ENCODE data around the gene ATF7.

Gene ATF7

GRCh38 chr12:53623548-53624385 lies 2.4 kb downstream of the ATF7 start (continued):
- TF ChIP-seq ZNF391 (tag by site-specific recombination; IDR thresholded peaks at IDR 0.05; ENCODE audit: borderline replicate concordance, low read depth) = no peak
- no peak for TF ChIP-seq ZIC2 (tag by site-specific recombination; IDR thresholded peaks at IDR 0.05)
- no peak for TF ChIP-seq KLF8 (tag by site-specific recombination; IDR thresholded peaks at IDR 0.05)
- TF ChIP-seq ZNF707 (tag by site-specific recombination; IDR thresholded peaks at IDR 0.05) = no peak
- TF ChIP-seq ZBTB11 (tag by site-specific recombination; conservative IDR thresholded peaks at IDR 0.05; ENCODE audit: low read depth) = no peak

GRCh38 chr12:53622724-53623123 lies 3.5 kb downstream of the ATF7 start:
- H3K27ac ChIP-seq (ENCODE audit: extremely low read depth, low read depth, low read length) = no peak overlapping the region
- POLR2A ChIA-PET = interaction anchor here (1.0 to 1.3 kb wide), 2 partner anchors 15 to 53 kb away, joined by 4 read pairs; partner anchors contain the start of gene ATP5MC2
- no peaks in the 10 kb centered on the region for H3K9me3 ChIP-seq (ENCODE audit: control insufficient read depth, insufficient read depth, low read depth, low read length)
- no peak overlapping the region for H3K4me3 ChIP-seq (ENCODE audit: low read depth, low read length)
- H3K36me3 ChIP-seq (ENCODE audit: control insufficient read depth in 2 of 2, insufficient read depth in 1 of 2, low read length in 2 of 2) = no peaks in the 10 kb centered on the region; a peak in 1 of 3 replicates
- peaks cover 13% of the 10 kb centered on the region; the same call in 1 of the 2 replicates for H3K4me1 ChIP-seq (ENCODE audit: control insufficient read depth, insufficient read depth, low read length)
- CTCF ChIA-PET = interaction anchor here (1.0 to 2.6 kb wide), 5 partner anchors 10 to 123 kb away, joined by 3 to 8 read pairs (median 5); partner anchors contain the start of gene ATP5MC2
- TF ChIP-seq ZNF121 (tag by site-specific recombination; IDR thresholded peaks at IDR 0.05) = peak; percentile 66
- TF ChIP-seq ZNF518A (tag by site-specific recombination; conservative IDR thresholded peaks at IDR 0.05; ENCODE audit: low read depth) = no peak
- TF ChIP-seq ZNF571 (tag by site-specific recombination; IDR thresholded peaks at IDR 0.05) = no peak
- no peak for TF ChIP-seq MYNN (tag by site-specific recombination; IDR thresholded peaks at IDR 0.05; ENCODE audit: borderline replicate concordance)
- TF ChIP-seq ZNF596 (tag by site-specific recombination; IDR thresholded peaks at IDR 0.05) = no peak
- no peak for TF ChIP-seq ZNF23 (tag by site-specific recombination; IDR thresholded peaks at IDR 0.05; ENCODE audit: borderline replicate concordance)
- no peak for TF ChIP-seq ZFP69B (tag by site-specific recombination; IDR thresholded peaks at IDR 0.05)
- no peak for TF ChIP-seq SETDB1 (IDR thresholded peaks at IDR 0.05; ENCODE audit: insufficient read length, low read length)
- TF ChIP-seq PRDM10 (tag by site-specific recombination; IDR thresholded peaks at IDR 0.05) = 0 out of 2 replicates have a peak, but pooled peaks have one; percentile 12
- no peak for TF ChIP-seq ZNF366 (tag by site-specific recombination; conservative IDR thresholded peaks at IDR 0.05)
- TF ChIP-seq ZNF354C (tag by site-specific recombination; IDR thresholded peaks at IDR 0.05; ENCODE audit: borderline replicate concordance, low read depth) = no peak
- no peak for TF ChIP-seq ZBTB10 (tag by site-specific recombination; IDR thresholded peaks at IDR 0.05)
- TF ChIP-seq ZFP41 (tag by site-specific recombination; IDR thresholded peaks at IDR 0.05; ENCODE audit: borderline replicate concordance) = no peak
- TF ChIP-seq MEIS1 (CRISPR knock-in tag; IDR thresholded peaks at IDR 0.05; ENCODE audit: borderline replicate concordance) = no peak
- no peak for TF ChIP-seq ZNF843 (tag by site-specific recombination; IDR thresholded peaks at IDR 0.05)

Data from HEK293 (cell line).